WTC11 (cell line): ENCODE data around the gene PTPRF. TPM values are rescaled to one million over a fixed set of nuclear protein-coding genes. Genes with fewer than 3 reads are reported as not detected.

Experiments
- ATAC-seq: fragments of 200-7000 bp; cut with Tn5 transposase; 2 replicates; pipeline ENCODE4 v1.10.0; 2021; ENCODE audit warnings: mild to moderate bottlenecking, moderate library complexity
- CTCF ChIA-PET: fragments of 300-600 bp; sonication (Branson Sonifier 250); formaldehyde crosslinking; loops from one replicate; lab custom pipeline; 2021; ENCODE audit warnings: antibody characterized with exemption; lab: Charles Lee
- POLR2A ChIA-PET: fragments of 350-600 bp; sonication (Branson Sonifier 250); formaldehyde crosslinking; loops from one replicate; lab custom pipeline; 2021; ENCODE audit warnings: antibody characterized with exemption; lab: Charles Lee
- DNase-seq: peaks from one replicate; pipeline ENCODE4 v3.0.0; 2021; ENCODE audit warnings: low spot score
- H3K27ac Mint-ChIP-seq: 2 replicates; pipeline ENCODE4 v1.8.0; 2021; ENCODE audit warnings: mixed read lengths
- H3K27me3 Mint-ChIP-seq: 2 replicates; pipeline ENCODE4 v1.8.0; 2021; ENCODE audit warnings: low read depth, mild to moderate bottlenecking, moderate library complexity, mixed read lengths
- H3K36me3 Mint-ChIP-seq: 2 replicates; pipeline ENCODE4 v1.8.0; 2021; ENCODE audit warnings: mixed read lengths
- H3K4me1 Mint-ChIP-seq: 2 replicates; pipeline ENCODE4 v1.8.0; 2022; ENCODE audit warnings: mixed read lengths
- H3K4me3 Mint-ChIP-seq: 2 replicates; pipeline ENCODE4 v1.8.0; 2021; ENCODE audit warnings: mild to moderate bottlenecking, moderate library complexity, mixed read lengths
- H3K9me3 Mint-ChIP-seq: 2 replicates; pipeline ENCODE4 v1.8.0; 2021; ENCODE audit warnings: mixed read lengths
- CDX4 ChIP-seq: fragments of 250-450 bp; sonication (Bioruptor Pico); IDR thresholded peaks from 2 replicates; pipeline ENCODE4 v1.9.0; 2021; ENCODE audit warnings: moderate library complexity, mild to moderate bottlenecking, inconsistent platforms, borderline replicate concordance
- CTCF ChIP-seq: fragments of 200-600 bp; IDR thresholded peaks from 2 replicates; pipeline ENCODE4 v1.8.0; 2022; ENCODE audit warnings: antibody characterized with exemption
- ELF4 ChIP-seq: sonication (generic); formaldehyde crosslinking; IDR thresholded peaks from 2 replicates; pipeline ENCODE4 v1.8.1; 2022; ENCODE audit warnings: low read depth, mild to moderate bottlenecking, moderate library complexity, missing genetic modification reagents
- ESRRA ChIP-seq: sonication (generic); formaldehyde crosslinking; IDR thresholded peaks from 2 replicates; pipeline ENCODE4 v1.8.1; 2022; ENCODE audit warnings: mild to moderate bottlenecking, missing genetic modification reagents, borderline replicate concordance
- FOXK1 ChIP-seq: sonication (generic); formaldehyde crosslinking; IDR thresholded peaks from 2 replicates; pipeline ENCODE4 v1.8.0; 2022; ENCODE audit warnings: mild to moderate bottlenecking, moderate library complexity, missing genetic modification reagents
- GTF2I ChIP-seq: fragments of 250-450 bp; sonication (Bioruptor Pico); conservative IDR thresholded peaks from 2 replicates; pipeline ENCODE4 v1.4.0; 2021; ENCODE audit warnings: mild to moderate bottlenecking
- JUN ChIP-seq: sonication (generic); formaldehyde crosslinking; IDR thresholded peaks from 2 replicates; pipeline ENCODE4 v1.8.0; 2023; ENCODE audit warnings: mild to moderate bottlenecking, missing genetic modification reagents
- KAT7 ChIP-seq: sonication (generic); formaldehyde crosslinking; IDR thresholded peaks from 2 replicates; pipeline ENCODE4 v1.8.1; 2023; ENCODE audit warnings: missing genetic modification reagents, mild to moderate bottlenecking, borderline replicate concordance
- MAX ChIP-seq: sonication (generic); formaldehyde crosslinking; IDR thresholded peaks from 2 replicates; pipeline ENCODE4 v1.8.0; 2022; ENCODE audit warnings: mild to moderate bottlenecking, missing genetic modification reagents
- OVOL2 ChIP-seq: fragments of 250-450 bp; sonication (Bioruptor Pico); IDR thresholded peaks from 2 replicates; pipeline ENCODE4 v1.9.0; 2021; ENCODE audit warnings: mild to moderate bottlenecking, borderline replicate concordance
- RELA ChIP-seq: sonication (generic); formaldehyde crosslinking; IDR thresholded peaks from 2 replicates; pipeline ENCODE4 v1.8.1; 2022; ENCODE audit warnings: missing genetic modification reagents, mild to moderate bottlenecking, borderline replicate concordance
- SOX15 ChIP-seq: fragments of 250-450 bp; sonication (Bioruptor Pico); IDR thresholded peaks from 2 replicates; pipeline ENCODE4 v1.9.0; 2021; ENCODE audit warnings: mild to moderate bottlenecking
- SP1 ChIP-seq: sonication (generic); formaldehyde crosslinking; conservative IDR thresholded peaks from 2 replicates; pipeline ENCODE4 v1.8.1; 2022; ENCODE audit warnings: missing genetic modification reagents
- TEAD4 ChIP-seq: sonication (generic); formaldehyde crosslinking; IDR thresholded peaks from 2 replicates; pipeline ENCODE4 v1.8.0; 2022; ENCODE audit warnings: mild to moderate bottlenecking, missing genetic modification reagents
- ZNF121 ChIP-seq: sonication (generic); formaldehyde crosslinking; IDR thresholded peaks from 2 replicates; pipeline ENCODE4 v1.8.0; 2023; ENCODE audit warnings: missing genetic modification reagents
- ZNF317 ChIP-seq: sonication (generic); formaldehyde crosslinking; IDR thresholded peaks from 2 replicates; pipeline ENCODE4 v1.8.1; 2023; ENCODE audit warnings: low read depth, mild to moderate bottlenecking, moderate library complexity, missing genetic modification reagents, borderline replicate concordance
- ZNF671 ChIP-seq: fragments of 250-450 bp; sonication (Bioruptor Pico); IDR thresholded peaks from 2 replicates; pipeline ENCODE4 v1.8.0; 2021; ENCODE audit warnings: mild to moderate bottlenecking
- total RNA-seq: library from RNA; stranded (reverse); gene quantifications from 3 replicates; pipeline ENCODE4 v1.2.3, GENCODE V29; 2021
- TF ChIP-seq, protein P1 (sequence below): sonication (generic); formaldehyde crosslinking; IDR thresholded peaks from 2 replicates; pipeline ENCODE4 v1.8.1; 2023; ENCODE audit warnings: mild to moderate bottlenecking, missing genetic modification reagents
- TF ChIP-seq, protein P2 (sequence below): sonication (generic); formaldehyde crosslinking; IDR thresholded peaks from 2 replicates; pipeline ENCODE4 v1.8.1; 2022; ENCODE audit warnings: low read depth, mild to moderate bottlenecking, moderate library complexity, missing genetic modification reagents, borderline replicate concordance
- TF ChIP-seq, protein P3 (sequence below): sonication (generic); formaldehyde crosslinking; IDR thresholded peaks from 2 replicates; pipeline ENCODE4 v1.8.1; 2023; ENCODE audit warnings: mild to moderate bottlenecking, missing genetic modification reagents, moderate library complexity
- TF ChIP-seq, protein P4 (sequence below): sonication (generic); formaldehyde crosslinking; IDR thresholded peaks from 2 replicates; pipeline ENCODE4 v1.8.1; 2022; ENCODE audit warnings: mild to moderate bottlenecking, moderate library complexity, missing genetic modification reagents
- TF ChIP-seq, protein P5 (sequence below): sonication (generic); formaldehyde crosslinking; IDR thresholded peaks from 2 replicates; pipeline ENCODE4 v1.8.0; 2023; ENCODE audit warnings: mild to moderate bottlenecking, missing genetic modification reagents

The PTPRF gene
- total RNA-seq, 1 experiment from 2014 or later, result 248 TPM

DNA sequence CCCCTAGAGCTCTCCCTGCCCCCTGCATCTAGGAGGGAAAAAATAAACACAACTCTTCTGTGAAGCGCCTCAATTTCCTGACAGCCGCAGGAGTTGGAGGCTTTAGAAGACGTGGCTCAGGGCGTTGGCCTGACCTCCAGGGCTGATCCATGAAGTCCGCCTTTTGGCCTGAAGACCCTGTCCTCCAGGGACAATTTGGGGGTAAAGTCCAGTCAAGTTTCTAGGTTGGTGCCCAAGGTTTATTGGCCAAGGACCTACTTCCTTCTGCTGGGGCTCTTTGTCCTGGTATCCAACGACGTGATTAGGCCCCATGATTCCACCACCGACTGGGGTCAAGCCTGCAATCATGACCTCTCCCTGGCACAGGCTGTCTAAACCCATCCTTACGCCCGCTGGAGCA is 54.9 kb downstream of the PTPRF start (continued):
- TF ChIP-seq CTCF (no peak), ELF4 (CRISPR knock-in tag) (no peak), ESRRA (CRISPR knock-in tag) (no peak)
- TF ChIP-seq, protein P1, sequence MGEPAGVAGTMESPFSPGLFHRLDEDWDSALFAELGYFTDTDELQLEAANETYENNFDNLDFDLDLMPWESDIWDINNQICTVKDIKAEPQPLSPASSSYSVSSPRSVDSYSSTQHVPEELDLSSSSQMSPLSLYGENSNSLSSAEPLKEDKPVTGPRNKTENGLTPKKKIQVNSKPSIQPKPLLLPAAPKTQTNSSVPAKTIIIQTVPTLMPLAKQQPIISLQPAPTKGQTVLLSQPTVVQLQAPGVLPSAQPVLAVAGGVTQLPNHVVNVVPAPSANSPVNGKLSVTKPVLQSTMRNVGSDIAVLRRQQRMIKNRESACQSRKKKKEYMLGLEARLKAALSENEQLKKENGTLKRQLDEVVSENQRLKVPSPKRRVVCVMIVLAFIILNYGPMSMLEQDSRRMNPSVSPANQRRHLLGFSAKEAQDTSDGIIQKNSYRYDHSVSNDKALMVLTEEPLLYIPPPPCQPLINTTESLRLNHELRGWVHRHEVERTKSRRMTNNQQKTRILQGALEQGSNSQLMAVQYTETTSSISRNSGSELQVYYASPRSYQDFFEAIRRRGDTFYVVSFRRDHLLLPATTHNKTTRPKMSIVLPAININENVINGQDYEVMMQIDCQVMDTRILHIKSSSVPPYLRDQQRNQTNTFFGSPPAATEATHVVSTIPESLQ (CRISPR knock-in tag), result no peak

DNA sequence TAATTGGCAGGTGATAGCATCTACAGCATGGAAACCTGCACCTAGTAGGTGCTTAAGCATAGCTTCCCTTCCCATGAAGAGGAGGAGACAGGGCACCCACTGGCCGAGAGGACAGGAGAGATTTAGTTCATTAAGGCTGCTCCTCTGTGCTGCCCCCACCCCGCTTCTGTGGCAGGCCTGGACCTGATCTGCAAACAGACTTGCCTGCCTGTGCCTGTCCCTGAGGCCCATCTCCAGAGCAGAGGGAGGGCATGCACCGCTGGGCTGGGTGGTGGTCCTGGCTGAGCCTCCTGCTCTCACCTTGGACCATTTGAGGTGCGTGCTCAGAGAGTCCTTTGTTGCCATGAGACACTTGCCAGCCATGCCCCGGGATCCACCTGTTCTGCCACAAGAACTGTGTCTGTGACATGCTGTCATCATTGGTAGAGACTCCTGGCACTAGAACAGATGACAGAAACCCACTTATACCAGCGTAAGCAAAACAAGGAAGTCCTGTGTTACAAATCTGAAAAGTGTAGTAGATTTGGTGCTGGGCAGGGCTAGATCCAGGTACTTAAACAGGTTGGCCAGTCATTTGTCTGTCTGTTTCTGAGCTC is 55.6 kb downstream of the PTPRF start:
- H3K4me1 Mint-ChIP-seq, result no peaks in the 10 kb centered on the region
- peaks cover 9% of the 10 kb centered on the region; the same call in 1 of the 2 replicates for H3K36me3 Mint-ChIP-seq
- TF ChIP-seq, protein P2, sequence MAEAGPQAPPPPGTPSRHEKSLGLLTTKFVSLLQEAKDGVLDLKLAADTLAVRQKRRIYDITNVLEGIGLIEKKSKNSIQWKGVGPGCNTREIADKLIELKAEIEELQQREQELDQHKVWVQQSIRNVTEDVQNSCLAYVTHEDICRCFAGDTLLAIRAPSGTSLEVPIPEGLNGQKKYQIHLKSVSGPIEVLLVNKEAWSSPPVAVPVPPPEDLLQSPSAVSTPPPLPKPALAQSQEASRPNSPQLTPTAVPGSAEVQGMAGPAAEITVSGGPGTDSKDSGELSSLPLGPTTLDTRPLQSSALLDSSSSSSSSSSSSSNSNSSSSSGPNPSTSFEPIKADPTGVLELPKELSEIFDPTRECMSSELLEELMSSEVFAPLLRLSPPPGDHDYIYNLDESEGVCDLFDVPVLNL (CRISPR knock-in tag), result no peak
- TF ChIP-seq OVOL2 (CRISPR knock-in tag), result no peak
- TF ChIP-seq SP1 (CRISPR knock-in tag), result no peak
- no peak for TF ChIP-seq CDX4 (CRISPR knock-in tag)
- no peak for TF ChIP-seq SOX15 (CRISPR knock-in tag)
- no peak for TF ChIP-seq JUN (CRISPR knock-in tag)
- no peak for TF ChIP-seq FOXK1 (CRISPR knock-in tag)
- TF ChIP-seq RELA (CRISPR knock-in tag), result no peak
- TF ChIP-seq KAT7 (CRISPR knock-in tag), result no peak
- no peak for TF ChIP-seq ZNF671
- TF ChIP-seq, protein P3, sequence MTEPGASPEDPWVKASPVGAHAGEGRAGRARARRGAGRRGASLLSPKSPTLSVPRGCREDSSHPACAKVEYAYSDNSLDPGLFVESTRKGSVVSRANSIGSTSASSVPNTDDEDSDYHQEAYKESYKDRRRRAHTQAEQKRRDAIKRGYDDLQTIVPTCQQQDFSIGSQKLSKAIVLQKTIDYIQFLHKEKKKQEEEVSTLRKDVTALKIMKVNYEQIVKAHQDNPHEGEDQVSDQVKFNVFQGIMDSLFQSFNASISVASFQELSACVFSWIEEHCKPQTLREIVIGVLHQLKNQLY (CRISPR knock-in tag), result no peak
- no peak for TF ChIP-seq TEAD4
- TF ChIP-seq, protein P4, sequence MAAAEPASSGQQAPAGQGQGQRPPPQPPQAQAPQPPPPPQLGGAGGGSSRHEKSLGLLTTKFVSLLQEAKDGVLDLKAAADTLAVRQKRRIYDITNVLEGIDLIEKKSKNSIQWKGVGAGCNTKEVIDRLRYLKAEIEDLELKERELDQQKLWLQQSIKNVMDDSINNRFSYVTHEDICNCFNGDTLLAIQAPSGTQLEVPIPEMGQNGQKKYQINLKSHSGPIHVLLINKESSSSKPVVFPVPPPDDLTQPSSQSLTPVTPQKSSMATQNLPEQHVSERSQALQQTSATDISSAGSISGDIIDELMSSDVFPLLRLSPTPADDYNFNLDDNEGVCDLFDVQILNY, result no peak
- TF ChIP-seq GTF2I (CRISPR knock-in tag), result no peak
- TF ChIP-seq, protein P5, sequence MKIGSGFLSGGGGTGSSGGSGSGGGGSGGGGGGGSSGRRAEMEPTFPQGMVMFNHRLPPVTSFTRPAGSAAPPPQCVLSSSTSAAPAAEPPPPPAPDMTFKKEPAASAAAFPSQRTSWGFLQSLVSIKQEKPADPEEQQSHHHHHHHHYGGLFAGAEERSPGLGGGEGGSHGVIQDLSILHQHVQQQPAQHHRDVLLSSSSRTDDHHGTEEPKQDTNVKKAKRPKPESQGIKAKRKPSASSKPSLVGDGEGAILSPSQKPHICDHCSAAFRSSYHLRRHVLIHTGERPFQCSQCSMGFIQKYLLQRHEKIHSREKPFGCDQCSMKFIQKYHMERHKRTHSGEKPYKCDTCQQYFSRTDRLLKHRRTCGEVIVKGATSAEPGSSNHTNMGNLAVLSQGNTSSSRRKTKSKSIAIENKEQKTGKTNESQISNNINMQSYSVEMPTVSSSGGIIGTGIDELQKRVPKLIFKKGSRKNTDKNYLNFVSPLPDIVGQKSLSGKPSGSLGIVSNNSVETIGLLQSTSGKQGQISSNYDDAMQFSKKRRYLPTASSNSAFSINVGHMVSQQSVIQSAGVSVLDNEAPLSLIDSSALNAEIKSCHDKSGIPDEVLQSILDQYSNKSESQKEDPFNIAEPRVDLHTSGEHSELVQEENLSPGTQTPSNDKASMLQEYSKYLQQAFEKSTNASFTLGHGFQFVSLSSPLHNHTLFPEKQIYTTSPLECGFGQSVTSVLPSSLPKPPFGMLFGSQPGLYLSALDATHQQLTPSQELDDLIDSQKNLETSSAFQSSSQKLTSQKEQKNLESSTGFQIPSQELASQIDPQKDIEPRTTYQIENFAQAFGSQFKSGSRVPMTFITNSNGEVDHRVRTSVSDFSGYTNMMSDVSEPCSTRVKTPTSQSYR, result no peak
- no peak for TF ChIP-seq ESRRA (CRISPR knock-in tag)
- no peak for TF ChIP-seq MAX (CRISPR knock-in tag)
- no peak for TF ChIP-seq ZNF121
- TF ChIP-seq ZNF317 (CRISPR knock-in tag), result no peak
- no peaks in the 10 kb centered on the region for H3K9me3 Mint-ChIP-seq
- no peak overlapping the region for H3K4me3 Mint-ChIP-seq
- ChIA-PET CTCF (no interaction called here), POLR2A (no interaction called here)
- no peak for DNase-seq
- H3K27ac Mint-ChIP-seq, result no peak overlapping the region
- no peaks in the 10 kb centered on the region for H3K27me3 Mint-ChIP-seq
- ATAC-seq, result no peak
